ENCODE results near the gene DIS3L2. TPM values are rescaled to one million over a fixed set of nuclear protein-coding genes. Genes with fewer than 3 reads are reported as not detected.
"Not testable (repeated sequence)": the region's sequence is repeated elsewhere in the genome, so short reads cannot be mapped to it uniquely, and the experiment has no call there.

The DIS3L2 gene
- total RNA-seq, 2 experiments from 2014 or later: 30.6 to 33.7 TPM

DNA sequence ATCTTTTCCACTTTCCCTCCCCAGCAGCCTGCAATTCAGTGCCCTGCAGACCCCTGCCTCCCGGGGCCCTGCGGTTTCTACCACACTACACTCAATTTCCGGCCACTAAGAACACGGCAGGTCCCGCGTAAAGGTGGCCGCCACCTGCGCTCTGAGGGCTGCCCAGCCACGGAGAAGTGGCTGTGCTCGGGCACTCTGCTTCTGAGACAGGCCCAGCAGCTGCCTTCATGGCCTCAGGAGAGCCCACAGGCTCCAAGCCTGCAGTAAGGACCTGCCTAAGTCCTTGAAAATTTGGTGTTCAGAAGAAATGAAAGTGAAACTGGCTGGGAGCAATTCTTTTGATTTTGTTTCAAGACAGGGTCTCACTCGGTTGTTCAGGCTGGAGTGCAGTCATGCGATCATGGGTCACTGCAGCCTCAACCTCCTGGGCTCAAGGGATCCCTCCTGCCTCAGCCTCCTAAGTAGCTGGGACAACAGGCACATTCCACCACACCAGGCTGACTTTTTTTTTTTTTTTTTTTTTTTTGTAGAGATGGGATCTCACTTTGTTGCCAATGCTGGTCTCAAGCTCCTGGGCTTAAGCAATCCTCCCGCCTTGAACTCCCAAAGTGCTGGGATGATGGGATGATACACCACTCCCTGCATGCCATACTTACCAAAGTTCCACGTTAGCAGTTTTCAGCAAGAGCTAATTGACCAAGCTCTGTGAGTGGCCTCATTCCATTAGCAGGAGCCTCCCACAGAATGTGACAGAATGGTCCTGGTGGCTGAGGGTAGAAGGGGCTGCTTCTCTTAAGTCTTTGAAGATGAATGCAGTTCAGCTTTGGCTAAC is 402.5 kb downstream of the DIS3L2 start:
- POLR2A ChIA-PET: interaction anchor here (0.6 kb wide), 2 partner anchors 369 to 1641 kb away, joined by 4 to 5 read pairs; no protein-coding TSS in a partner anchor
- CTCF ChIA-PET: interaction anchor here (0.8 to 1.5 kb wide), 3 partner anchors 81 to 463 kb away, joined by 3 read pairs; no protein-coding TSS in a partner anchor

DNA sequence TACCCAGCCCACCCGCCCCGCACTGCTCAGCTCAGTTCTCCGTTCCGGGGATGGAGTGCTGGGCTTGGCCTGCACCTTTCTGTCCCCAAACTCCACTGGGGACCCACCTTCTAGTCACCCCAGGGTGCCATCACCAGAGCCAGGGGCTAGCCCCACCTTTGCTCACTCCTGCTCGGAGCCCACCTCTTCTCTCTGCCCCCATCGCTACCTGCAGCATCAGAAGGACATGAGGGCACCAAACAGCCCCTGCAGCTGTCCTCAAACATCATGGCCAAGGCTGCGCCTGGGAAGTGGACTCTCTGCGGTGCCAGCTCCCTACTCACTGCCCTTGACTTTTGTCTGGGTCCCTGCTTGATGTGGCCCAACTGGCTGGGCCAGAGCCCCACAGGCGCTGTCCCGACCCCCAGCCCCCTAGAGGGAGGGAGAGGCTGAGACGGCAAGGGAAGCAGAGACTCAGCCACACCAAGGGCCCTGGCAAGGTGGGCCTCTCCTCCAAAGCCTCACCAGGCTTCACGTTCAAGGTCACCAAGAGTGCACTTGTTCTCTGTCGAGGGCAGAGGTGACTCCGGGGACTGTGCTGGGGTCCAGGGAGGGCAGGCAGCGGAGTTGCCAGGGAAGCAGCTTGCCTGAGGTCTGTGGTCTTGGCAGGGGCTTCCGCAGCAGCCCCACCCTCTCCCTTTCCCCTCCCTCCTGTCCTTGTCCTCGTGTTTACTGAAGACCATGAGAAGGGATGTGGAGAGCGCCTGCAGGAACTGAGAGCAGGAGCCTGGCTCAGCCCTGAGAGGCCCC is 403.5 kb downstream of the DIS3L2 start:
- ChIA-PET CTCF (interaction anchor here (1.0 to 1.5 kb wide), 2 partner anchors 80 to 464 kb away, joined by 3 read pairs; no protein-coding TSS in a partner anchor), POLR2A (interaction anchor here (0.6 kb wide), 2 partner anchors 1565 to 1642 kb away, joined by 4 to 5 read pairs; no protein-coding TSS in a partner anchor)

DNA sequence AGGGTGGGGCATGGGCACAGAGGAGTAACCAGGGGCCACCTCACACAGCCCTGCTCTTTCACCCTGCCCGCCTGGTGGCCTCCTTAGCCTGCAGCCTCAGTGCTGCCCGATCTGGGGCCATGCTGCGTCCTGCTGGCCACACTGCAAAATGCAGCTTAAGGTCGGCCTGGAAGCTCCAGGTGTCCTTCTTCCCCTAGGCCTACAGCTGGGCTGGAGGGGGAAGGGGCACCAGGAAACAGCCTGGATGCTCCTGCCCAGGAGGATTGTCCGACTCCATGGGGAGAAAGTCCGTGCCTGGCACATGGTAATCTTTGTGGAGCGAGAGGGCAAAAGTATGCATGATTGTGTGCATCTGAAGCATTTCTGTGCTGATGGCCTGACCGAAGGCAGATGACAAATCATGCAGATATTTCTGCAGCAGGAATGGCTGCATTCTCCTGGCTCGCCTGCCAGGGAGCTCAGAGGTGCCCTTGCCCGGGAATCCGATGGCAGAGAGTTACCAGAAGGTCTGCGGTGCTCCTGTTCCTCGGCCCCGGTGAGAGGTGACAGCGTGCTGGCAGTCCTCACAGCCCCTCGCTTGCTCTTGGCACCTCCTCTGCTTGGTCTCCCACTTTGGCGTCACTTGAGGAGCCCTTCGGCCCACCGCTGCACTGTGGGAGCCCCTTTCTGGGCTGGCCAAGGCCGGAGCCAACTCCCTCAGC is 404.3 kb downstream of the DIS3L2 start:
- ChIA-PET POLR2A (no interaction called here), CTCF (no interaction called here)

DNA sequence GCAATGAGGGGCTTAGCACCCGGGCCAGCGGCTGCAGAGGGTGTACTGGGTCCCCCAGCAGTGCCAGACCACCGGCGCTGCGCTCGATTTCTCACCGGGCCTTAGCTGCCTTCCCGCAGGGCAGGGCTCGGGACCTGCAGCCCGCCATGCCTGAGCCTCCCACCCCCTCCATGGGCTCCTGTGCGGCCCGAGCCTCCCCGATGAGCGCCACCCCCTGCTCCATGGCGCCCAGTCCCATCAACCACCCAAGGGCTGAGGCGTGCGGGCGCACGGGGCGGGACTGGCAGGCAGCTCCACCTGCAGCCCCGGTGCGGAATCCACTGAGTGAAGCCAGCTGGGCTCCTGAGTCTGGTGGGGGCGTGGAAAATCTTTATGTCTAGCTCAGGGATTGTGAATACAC is 404.9 kb downstream of the DIS3L2 start:
- POLR2A ChIA-PET, CTCF ChIA-PET: not testable (repeated sequence)

DNA sequence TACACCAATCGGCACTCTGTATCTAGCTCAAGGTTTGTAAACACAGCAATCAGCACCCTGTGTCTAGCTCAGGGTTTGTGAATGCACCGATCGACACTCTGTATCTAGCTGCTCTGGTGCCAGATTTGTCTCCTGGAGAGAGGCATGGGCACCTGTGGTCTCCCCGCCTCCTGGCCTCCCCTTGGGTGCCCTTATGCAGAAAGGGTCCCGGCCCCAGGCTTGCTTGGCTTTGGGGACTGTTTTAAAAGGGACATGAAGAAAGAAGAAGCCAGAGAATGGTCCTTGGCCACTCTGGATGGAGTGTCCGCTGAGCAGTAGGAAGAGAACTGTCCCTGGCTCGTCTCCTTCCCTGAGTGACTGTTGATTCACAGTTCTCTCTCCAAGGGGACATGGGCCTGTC is 405.5 kb downstream of the DIS3L2 start:
- ChIA-PET POLR2A (no interaction called here), CTCF (no interaction called here)

DNA sequence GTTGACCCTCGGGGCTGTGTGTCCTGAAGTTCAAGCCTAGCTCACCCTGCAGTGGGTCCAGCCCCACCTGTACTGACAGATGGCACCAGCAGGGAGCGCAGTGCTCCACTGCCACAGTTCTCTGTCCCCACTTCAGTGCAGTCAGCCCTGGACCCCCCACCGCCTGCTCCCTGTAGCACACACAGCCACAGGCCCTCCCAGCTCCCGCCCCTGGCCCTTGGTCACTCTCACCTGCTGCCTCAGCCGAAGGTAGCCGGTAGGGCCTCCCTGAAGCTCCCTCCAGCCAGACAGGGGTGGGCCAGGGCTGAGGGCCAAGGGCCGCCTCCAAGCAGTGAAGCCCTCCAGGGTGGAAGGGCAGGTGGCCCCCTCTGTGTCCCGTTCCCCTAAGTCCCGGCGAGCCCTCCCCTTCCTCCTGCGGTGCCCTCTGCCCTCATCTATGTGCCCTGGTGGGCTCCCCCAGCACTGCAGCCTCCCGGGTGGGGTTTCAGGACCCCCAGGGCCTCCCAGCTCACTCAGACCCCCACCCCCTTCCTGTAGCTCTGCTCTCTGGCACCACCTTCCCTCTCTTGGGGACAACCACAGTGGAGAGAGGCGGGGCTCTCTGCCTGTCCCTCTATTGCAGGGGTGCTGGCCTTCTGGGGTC is 406.2 kb downstream of the DIS3L2 start:
- POLR2A ChIA-PET: no interaction called here

DNA sequence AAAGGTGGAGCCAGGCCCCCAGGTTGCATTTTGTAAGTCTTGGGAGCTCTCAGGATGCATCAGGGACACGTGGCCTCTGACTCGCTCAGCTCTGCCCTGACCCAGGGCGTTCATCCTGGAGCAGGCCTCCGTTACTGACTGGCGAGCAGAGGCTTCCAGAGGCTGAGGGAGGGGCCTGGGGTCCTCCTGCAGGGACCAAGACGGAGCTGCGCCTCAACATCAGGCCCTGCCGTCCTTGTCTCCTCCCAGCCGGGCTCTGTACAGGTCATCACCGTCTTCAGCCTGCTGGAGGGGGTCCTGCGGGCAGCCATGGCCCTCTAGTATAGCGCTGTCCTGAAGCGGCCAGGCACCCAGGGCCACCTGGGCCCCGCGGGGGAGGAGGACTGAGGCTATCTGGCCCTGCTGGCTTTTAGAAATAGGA is 406.8 kb downstream of the DIS3L2 start:
- POLR2A ChIA-PET: no interaction called here
- CTCF ChIA-PET: no interaction called here

More for the DNA sequence above, 406.2 kb downstream of the DIS3L2 start:
- CTCF ChIA-PET: interaction anchor here (0.5 kb wide), 1 partner anchor 147 kb away, joined by 4 read pairs; no protein-coding TSS in a partner anchor

DNA sequence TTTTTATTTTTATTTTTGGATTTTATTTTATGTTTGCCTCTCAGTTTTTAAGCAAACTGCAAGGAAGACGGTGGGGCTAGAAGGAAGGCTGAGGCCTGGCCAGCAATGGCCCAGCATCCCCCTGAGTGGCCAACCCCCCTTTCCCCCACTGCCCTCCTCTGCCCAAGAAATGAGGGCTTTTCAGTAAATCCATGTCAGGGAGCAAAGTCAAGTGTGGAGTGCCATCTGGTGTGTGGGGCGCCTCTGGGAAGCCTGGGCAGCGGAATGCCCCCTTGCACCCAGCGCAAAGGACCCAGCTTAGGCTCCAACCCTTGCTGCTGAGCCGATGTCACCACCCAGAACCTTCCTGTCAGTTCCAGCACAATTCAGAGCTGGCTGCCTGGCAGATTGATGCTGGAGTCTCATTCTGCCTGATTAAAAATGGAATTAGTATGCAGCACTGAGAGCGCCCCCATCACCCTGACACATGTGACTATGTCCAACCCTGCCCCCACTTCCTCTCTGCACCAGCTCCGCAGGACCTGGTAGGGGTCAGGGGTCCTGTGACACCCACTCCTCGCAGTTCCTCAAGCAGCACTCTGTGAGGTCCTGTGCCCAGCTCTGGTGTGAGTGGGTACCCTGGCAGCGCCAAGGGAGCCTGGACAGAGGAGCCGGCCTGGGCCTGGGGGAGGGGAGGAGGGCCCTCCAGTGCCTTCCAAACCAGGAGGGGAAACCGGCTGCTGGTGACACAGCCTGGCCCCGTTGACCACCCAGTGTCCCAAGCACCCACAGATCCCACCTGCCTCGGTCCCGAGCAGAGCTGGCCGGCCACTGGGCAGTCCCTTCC is 407.8 kb downstream of the DIS3L2 start:
- ChIA-PET CTCF (no interaction called here), POLR2A (no interaction called here)

DNA sequence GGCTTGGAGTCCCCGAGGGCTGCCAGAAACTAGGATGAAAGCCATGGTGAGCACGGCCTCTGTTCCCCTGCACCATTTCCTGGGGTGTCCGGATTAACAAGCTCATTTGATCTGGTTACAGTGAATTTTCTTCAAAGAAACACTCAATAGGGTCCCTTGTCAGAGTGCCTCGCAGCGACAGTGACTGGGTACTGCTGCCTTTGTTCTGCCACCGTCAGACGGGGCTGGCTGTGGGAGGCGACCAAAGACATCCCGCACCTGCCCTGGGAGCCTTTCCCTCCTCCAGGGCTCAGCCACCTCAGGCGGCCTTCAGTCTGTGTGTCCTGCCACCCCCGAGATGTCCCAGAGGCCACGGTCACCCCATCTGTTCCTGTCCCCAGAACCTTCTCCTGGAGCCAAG is 408.5 kb downstream of the DIS3L2 start:
- CTCF ChIA-PET, POLR2A ChIA-PET: not testable (repeated sequence)

DNA sequence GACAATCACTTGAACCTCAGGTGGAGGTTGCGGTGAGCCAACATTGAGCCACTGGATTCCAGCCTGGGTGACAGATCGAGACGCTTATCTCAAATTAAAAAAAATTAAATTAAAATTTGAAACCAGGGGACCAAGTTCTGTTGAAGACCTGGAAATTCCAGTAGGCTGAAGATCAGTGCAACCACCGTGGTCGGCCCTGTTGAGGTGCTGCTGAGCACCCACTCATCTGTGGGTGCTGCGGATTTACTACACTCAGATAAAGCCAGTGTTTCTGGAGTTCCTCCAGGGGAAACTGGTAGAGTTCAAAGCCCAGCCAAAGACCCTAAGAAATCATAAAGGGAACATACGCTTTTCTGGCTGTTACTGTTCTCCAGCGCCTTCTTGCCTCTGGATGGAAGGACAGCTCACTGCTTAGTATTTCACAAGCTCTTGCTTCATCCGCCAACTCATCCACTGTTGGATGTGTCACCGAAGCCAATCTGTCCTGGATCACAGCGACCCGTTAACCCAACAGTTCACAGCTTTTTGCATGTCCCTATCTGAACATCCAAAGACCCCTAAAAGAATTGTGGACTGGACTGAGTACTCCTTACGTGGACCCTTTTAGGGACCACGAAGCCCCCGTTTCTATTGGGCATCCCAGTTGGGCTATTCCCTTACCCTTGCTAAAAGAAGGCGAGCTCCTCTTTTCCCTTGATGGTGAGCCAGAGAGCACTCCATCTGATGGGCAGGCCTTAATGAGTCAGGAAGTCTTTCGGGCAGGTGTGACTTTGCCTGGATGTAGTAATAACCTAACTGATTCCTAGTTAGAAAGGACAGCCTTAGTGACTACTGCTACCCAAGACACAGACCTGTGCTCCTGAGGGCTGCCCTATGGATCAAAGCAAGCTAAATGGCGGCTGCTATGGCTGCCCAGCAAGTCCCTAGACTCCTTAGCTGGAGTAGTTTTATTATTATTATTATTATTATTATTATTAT is 411.0 kb downstream of the DIS3L2 start:
- ChIA-PET CTCF (interaction anchor here (1.4 kb wide), 1 partner anchor 66 kb away, joined by 3 read pairs; no protein-coding TSS in a partner anchor), POLR2A (no interaction called here)

DNA sequence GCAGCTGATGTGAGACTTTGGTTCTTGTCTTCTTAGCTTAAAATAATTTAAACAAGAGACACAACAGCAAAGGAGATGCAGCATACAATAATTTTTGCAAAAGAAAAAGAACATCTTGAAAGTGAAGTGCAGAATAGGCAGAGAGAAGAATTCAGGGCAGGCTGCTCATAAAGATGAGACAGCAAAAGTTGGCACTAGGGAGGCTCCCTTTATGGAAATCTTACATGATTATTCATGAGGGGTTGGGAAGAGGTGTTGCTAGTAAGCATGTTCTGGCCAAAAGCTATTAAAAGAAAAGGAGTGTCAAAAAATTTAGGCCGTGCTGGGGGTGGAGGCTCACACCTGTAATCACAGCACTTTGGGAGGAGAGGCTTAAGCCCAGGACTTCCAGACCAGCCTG is 412.8 kb downstream of the DIS3L2 start:
- POLR2A ChIA-PET: no interaction called here
- CTCF ChIA-PET: no interaction called here

DNA sequence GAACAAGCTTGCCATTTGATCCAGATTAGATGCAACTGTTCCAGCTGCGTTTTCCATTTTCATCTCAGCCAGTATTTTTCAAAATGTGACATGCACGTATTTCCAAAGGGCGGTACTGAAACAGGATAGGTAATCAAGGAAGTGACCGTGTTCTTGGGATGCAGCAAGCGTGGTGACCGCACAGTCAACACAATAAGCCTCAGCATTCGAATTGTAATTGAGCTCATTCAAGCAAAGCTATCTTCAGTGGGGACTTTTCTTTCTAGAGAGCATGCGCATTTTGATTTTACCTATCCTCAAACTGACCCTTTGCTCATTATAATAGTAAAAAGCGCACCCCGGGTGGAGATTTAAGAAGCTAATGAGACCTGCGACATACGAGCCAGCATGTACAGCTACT is 413.7 kb downstream of the DIS3L2 start:
- CTCF ChIA-PET: no interaction called here

DNA sequence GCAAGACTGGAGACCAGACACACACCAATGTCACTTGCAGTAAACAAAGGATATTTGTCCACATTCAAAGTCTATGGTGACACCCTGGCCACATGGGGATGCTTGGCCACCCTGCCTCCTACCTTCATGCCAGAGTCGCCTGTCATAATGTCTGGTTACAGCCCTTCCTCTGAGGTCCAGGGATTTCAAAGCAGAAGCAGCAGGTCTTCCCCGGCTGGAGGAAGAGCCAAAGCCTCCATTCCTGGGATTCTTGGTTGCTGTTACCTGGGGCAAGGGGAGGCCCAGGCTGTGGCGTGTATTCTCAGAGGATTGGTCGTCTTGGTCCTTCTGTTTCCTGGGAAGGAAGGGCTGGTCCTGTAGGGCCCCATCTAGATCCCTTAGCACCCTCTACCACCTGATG is 414.7 kb downstream of the DIS3L2 start:
- POLR2A ChIA-PET: no interaction called here
- CTCF ChIA-PET: no interaction called here

More for the DNA sequence above, 413.7 kb downstream of the DIS3L2 start:
- POLR2A ChIA-PET: no interaction called here

DNA sequence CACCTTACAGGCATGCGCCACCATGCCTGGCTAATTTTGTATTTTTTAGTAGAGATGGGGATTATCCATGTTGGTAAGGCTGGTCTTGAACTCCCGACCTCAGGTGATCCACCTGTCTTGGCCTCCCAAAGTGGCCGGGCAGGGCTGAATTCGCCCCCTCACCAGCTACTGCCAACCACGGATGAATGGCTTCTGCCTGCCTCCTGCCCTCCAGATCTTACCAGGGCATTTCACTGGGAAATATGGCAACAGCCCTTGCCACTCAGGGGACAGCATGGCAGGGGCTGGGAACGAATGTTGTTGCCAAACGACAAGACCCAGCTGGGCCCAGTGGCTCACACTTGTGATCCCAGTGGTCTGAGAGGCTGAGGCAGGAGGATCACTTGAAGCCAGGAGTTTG is 415.2 kb downstream of the DIS3L2 start:
- ChIA-PET CTCF (no interaction called here), POLR2A (no interaction called here)

DNA sequence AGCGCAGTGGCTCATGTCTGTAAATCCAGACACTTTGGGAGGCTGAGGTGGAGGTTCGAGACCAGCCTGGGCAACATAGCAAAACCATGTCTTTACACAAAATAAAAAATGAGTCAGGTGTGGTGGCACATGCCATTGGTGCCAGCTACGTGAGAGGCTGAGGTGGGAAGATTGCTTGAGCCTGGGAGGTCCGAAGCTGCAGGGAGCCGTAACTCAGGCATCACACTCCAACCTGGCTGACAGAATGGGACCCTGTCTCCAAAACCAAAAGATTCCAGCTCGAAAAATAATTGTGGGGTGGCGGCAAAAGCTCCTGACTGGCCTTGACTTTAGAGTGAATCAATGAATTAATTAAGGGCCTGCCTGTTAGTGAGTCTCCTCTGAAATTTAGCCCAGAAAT is 415.8 kb downstream of the DIS3L2 start:
- POLR2A ChIA-PET: no interaction called here
- CTCF ChIA-PET: no interaction called here

DNA sequence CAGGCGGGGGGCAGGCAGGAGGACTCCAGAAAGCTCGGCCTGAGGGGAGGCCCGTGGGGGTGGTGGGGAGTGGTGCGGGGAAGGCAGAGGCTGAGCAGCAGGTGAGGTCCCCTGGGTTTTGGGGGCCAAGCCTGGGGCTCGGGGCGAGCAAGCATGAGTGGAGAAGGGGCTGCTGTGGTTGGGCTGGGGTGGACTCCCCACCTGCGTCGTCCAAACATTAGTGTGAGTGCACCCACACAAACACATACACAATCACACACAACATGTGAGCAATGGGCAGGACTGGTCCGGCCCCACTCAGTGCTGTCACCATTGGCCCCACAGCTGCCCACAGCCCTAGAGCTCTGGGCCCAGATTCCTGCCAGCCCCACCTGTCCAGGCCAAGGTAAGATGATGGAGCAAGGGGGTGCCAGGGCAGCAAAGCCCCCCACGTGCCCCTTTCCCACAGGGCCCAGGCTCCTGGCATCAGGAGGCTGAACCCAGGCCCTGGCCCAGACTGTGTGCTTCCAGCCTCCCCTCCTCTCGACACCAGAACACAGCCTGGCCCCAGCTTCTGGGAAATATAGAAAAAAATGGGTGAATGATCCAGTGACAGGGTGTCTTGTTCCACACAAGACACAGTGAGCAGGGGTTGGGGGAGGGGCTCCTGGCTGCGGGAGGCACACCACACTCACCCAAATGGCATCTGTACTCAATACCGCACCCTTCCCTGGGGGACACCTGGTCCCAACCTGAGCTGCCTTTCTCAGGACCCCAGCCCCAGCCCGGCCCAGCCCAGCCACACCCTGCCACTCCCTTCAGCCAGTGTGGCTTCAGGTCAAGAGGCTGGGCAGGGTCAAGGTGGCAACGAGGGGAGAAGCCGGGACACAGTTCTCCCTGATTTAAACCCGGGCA is 416.6 kb downstream of the DIS3L2 start:
- CTCF ChIA-PET: interaction anchor here (0.6 kb wide), 1 partner anchor 192 kb away, joined by 3 read pairs; no protein-coding TSS in a partner anchor
- POLR2A ChIA-PET: no interaction called here

DNA sequence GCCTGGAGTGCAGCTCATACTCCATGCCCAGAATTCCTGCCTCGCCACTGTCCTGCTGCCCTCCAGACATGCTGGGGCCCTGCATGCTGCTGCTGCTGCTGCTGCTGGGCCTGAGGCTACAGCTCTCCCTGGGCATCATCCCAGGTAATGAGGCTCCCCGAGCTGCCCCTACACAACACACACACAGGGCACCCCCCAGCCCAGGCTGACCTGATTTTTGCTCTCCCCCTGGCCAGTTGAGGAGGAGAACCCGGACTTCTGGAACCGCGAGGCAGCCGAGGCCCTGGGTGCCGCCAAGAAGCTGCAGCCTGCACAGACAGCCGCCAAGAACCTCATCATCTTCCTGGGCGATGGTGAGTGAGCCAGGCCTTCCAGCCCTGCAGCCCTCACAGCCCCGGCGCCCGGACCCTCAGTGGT is 417.2 kb downstream of the DIS3L2 start, which contains the start of gene ALPP:
TSS of gene ALPP (plus strand) at position 17 of the 417 bp plus-strand sequence. CDS start at position 69, 52 bp downstream.
- POLR2A ChIA-PET, CTCF ChIA-PET: not testable (repeated sequence)
